ENCODE results near the gene RAD51B.
"Not testable (repeated sequence)": the region's sequence is repeated elsewhere in the genome, so short reads cannot be mapped to it uniquely, and the experiment has no call there.

The RAD51B gene

DNA sequence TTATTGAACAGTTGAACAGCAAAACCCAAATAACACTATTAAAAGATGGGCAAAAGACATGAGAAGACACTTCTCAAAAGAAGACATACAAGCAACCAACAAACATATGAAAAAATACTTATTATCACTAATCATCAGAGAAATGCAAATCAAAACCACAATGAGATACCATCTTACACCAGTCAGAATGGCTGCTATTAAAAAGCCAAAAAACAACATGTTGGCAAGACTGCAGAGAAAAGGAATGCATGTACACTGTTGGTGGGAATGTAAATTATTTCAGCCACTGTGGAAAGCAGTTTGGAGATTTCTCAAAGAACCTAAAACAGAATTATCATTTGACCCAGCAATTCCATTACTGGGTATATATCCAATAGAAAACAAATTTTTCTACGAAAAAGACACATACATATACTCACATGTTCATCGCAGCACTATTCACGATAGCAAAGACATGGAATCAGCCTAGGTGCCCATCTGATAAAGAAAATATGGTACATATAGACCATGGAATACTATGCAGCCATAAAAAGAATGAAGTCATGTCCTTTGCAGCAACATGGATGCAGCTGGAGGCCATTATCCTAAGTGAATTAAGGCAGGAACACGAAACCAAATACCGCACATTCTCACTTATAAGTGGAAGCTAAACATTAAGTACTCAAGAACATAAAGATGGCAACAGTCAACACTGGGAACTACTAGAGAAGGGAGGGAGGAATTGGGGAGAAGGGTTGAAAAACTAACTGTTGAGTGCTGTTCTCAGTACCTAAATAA is 367.1 kb downstream of the RAD51B start:
- not testable (repeated sequence) for DNase-seq

DNA sequence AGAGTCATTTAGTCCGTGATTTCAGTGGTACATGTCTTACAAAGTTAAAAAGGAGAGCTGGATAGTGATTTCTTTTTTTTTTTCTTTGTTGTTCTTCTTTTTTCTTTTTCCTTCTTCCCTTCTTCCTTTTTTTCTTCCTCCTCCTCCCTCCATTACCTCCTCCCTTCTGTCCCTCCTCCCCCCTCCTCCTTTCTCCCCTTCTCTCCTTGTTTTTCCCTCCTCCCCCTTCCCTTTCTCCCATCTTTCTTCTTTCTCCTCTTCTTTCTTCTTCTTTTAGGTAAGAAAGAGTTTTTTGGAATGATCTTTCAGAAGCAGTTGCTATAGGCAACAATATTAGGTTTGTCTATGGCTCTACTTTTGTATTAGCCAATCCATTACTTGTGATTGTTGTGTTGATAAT is 368.6 kb downstream of the RAD51B start:
- no peak for DNase-seq

DNA sequence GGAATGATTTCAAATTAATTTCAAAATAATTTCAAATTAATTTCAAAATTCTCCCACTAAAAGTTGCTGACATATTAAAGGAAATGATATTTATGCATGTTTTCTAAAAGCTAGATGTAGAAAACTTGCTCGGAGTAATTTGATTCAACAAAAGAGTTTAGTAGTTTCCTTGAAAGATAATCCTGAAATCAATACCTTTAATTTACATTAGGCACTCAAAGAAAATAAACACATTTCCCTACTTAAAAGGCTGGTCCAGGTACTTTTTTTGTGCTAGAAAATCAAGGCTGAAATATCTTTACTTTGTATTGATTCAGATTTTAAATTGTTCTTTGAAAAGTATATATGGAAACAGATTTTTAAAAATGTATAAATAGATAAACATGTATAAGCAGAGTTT is 370.5 kb downstream of the RAD51B start:
- no peak for DNase-seq

DNA sequence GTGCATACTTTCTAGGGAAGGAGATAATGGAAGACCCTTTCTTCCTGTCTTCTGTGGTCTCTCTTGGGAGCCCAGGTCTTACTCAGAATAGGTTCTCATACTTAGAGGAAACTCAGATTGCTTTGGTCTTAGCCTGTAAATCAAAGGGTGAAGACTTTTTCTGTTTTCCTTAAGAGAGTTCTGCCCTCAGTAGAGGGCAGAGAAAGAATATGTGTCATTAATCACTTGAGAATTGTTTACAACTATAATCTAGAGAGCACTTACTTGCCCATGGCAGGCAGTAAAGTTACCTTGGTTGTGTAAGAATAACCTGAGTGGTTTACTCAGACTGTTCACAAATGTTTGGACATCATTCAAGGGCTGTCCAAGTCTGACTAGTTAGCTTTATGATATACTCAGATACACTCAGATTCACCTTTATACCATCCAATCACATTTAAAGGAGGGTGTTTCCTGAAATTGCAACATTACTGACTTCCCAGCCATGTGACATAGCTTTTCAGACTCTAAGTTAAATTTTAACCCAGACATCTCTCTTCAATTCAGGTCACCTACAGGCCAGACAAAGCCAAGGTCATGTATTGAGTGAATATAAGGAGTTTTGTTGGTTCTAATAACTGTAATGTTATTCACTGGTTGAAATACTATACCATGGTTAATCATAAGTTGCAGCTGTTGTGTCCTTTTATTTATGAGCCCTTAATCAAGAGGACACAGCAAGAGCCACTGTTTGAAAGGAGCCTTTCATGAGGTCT is 372.2 kb downstream of the RAD51B start:
- DNase-seq, result no peak

DNA sequence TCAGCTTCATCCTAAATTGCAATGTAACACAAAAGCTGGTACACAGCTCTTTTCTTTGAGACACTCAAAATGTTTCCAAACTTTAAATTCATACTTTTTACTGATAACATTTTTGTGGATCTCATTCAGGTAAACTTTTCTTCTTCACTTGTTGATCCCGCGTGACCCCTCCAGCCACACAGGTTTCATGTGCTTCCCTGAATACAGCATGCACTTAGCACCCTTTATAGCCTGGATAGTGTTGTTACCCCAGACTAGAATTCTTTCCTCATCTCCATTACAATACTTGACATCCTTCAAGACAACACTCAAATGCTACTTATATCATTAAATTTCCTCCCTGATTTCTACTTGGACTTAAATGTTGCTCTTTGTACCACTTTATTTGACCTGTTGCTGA is 373.4 kb downstream of the RAD51B start:
- DNase-seq, result no peak

DNA sequence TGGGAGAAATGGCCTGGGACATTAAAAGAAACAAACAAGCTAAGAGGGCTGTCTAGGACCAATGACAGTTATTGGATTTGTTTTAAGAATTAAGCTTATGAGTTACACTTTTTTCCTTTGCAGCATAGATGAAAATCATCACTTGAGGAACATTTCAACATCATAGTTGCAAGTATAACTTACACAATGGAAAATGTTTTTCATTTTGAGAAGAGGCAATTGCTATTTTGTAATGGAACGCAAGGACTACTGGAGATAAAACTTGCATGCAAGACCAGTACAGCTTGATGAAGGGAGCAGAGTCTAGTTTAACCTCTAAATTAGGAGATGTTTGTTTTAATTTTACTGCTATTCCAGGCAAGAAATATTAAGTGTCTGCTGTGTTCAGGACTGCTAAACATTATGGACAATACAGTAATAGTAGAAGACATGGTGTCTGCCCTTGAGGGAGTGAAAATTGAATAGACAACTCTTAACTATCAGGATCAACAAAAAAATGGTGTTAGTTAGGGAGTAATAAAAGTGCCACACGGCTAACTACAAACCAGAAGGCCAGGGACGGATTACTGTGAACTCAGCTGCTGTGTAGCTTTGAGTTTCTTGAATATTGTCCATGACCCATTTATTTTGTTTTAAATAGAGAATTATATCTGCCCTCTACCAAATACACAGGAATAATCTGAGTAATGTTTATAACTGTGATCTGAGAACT is 374.5 kb downstream of the RAD51B start:
- no peak for DNase-seq

DNA sequence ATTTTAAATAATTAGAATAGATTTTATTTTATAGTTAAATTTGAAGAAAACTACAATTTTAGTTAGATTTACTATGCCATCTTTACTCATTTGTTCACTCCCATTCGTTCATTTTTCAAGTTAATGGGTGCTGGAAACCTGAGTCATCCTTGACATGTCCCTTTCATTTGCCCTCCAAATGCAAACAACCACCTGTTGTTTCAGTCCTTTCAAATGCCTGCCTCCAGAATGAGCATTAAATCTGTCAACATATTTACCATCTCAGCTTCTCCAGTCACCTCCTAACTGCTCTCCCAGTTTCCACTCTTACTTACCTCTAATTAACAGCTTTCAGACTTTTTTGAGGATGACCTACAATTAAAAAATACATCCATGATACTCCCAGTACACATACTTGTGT is 375.5 kb downstream of the RAD51B start:
- no peak for DNase-seq

DNA sequence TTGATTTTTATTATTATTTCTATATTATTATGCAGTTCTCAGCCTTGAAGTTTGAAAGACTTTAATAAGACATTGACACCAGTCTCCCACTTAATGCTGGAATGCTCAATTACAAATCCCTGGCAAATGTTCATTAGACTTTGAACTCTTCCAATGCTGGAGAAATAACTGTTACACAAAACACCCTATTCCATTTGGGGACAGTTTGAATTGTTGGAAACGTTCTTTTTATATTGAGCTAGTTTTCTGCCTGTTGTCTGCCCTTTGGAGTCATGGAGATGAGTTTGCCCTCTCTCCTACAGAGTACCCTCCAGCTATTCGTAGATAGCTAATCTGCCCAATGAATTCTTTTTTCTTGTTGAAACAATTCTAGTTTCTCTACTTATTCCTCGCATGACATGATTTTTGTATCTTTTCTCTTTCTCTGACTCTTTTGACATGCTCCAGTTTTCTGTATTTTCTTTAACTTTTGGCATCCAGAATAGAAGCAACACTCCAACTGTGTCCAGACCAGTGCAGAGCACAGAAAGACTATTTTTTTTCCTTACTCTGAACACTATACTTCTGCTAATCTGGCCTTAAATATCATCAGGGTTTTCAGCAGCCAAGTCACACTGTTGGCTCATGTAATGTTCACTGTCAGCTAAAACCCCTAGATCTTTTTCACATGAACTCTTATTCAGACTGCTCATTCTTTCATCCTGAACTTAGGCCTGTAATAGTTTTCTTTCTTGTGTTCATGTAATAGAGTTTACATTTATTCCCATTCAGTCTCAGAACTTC is 379.3 kb downstream of the RAD51B start:
- DNase-seq, result no peak

DNA sequence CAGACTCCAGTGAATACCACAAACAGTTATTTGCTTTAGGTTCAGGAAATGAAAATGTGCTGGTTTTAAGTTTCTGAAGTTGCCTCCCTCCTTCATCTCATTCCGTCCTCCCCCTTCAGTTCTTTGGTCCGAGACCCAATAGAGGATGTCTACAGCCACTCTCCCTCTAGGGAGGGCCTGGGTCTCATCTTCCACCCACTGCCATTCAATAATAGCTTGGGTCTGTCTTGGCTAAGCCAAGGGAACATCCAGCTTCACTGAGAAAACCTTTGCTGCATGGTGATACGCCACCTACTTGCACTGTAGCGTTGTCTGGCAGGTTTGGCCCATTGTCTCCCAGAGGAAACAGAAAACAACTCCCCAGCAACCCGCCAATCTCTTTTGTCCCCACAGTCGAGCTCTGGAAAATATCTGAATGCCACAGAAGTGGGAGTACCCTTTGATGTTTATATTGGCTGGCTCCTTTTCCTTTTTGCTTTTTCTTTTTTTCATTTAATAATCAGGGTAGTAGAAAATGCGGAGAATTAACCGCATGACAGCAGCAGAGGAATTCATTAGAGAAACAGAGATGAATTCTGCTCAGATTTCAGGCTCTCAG is 380.1 kb downstream of the RAD51B start:
- peak; percentile 55 for DNase-seq

DNA sequence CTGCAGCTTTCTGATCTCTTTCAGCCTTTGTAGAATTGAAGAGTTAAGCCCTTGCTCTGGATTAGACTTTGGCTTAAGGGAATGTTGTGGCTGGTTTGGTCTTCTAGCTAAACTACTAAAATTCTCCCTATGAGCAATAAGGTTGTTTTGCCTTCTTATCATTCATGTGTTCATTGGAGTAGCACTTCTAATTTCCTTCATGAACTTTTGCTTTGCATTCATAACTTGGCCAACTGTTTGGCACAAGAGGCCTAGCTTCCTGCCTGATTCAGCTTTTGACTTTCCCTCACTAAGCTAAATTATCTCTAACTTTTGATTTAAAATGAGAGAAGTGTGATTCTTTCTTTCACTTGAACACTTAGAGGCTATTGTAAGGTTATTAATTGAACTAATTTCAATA is 384.3 kb downstream of the RAD51B start:
- DNase-seq, result no peak

DNA sequence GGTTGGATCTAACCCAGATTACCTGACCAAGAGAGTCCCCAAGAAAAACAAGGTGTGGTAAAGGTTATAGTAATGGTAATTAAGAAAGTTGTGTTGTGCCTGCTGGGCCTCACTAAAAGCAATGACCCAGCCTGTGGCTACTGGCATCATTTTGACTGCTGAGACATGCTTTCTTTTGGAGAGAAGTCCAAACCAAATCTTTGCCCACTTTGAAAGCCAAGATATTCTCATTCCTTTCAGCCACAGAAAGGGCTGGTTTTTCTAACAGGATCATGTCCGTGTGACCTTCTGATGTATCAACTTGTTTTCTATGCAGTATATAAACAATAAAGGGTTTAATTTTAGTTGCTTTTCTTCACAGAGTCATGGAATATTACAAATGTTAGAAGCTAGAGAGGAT is 388.6 kb downstream of the RAD51B start:
- DNase-seq, result no peak

DNA sequence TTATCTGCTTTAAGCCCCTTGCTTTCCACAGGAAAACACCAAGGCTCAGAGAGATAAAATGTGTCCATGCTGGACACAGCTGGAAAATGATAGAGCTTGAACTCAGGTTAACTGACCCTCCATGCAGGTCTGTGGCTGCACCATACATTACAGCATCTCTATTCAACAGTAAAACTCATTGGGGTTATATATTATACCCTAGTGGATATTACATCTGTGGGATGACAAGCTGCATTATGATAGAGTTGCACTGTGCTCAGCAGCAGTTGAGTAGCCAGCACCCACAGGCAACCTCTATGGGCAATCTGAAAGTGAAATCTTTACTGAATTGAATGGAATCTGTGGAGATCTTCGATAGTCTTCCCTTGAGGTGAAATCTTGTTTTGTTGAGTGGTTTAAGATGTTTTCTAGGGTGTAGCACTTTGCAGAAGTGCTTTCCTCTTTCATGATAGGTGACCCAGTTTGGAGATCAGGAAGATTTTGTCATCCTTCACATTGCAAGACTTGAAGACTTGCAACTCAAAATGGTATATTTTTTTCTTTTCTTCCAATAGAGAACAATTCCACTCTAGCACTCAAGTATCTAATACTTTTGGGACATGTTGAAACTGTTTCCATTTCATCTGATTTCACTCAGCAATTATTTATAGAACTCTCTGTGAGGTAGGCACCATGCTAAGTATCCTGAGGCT is 389.2 kb downstream of the RAD51B start:
- DNase-seq, result no peak

DNA sequence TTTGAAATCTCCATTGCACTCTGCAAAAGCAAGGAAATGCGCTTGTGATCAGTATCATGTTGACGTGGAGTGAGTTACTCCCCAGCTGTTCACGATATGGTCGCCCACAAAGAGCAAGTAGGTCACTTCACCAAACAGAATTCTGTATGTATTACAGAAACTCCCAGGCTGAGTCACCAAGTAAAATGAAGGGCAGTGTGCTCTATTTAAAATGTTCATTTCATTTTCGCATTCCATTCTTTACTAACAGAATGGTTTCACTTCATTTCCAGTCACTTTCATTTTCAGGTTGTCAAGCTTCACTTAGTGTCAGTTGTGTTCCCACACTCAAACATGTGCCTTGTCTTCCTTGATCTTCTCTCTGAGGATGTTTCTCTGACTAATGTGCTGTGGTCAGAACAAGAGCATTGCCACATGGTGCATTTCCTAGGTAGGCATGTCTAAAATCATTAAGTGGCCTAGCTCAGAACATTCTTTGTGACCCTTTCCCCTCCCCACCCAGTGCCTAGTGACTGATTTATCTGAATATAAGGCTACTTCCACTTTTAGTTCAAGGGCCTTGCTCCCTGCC is 391.2 kb downstream of the RAD51B start:
- DNase-seq, result no peak

DNA sequence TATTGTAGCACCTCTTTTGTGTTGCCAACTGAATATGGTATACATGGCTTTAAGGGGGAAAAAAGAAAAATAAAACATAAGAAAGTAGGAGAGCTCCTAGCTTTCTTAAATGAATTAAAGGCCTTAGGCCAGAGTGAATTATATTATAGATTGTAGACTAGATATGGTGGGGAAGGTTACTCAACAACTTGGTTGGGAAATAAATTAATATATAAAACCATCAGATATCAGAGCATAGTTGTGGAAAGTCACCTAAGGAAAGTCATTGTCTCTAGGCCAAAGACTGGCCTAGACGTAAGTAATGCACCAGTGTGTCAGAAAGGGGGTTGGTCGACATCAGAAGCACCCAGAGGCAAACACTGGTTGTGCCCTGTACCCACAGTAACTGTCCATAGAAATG is 391.8 kb downstream of the RAD51B start:
- DNase-seq, result no peak

DNA sequence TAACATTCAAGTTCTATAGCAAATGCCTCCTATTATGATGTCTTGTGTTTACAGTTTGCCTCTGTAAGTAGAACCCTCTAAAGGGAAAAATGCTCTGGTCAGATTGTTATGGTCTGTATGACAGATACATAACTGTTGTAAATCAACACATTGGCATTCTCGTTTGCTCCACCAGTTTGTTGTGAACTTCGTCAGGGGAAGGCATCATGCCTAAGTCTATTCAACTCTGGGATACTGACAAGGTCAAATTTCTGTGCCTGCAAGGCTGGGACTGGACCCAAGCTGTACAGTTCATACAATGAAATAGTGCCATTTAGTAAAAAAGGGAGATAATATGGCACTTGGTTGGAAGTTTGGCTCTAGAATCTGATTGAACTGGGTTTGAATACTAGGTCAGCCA is 392.3 kb downstream of the RAD51B start:
- DNase-seq, result no peak

DNA sequence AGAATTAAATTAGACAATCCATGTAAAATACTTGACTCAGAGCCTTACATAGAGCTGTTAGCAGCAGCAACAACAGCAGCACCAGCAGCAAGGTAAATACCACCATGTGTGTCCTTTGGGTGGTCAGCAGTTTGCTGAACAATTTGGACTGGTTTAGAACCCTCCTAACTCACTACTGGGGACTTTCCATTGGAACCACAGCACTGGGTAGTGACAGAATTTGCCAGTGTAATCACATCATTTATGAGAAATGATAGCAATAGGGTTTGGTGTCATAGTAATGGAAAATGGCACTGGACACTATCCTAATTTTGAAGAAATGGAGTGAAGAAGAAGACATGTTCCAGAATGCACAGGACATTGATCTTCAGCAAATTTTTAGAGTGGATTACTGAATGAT is 392.8 kb downstream of the RAD51B start:
- no peak for DNase-seq

DNA sequence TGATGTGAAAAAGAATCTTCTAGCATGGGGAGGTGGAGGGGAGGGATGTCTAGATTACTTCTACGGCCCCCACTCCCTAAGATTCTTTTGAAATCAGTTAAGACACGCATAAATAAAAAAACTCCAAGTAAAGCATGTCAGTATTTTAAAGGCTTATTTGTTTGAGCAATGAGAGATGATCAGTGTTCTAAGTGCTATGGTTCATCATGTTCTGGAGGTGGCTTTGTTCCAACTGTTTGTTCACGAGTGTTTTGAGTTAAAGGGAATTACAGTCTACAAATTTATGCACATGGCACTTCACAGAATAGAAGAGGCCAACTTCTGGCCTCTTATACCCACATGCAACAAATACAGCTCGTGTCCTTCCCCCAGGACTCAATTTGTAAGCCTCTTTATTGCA is 394.9 kb downstream of the RAD51B start:
- no peak for DNase-seq

DNA sequence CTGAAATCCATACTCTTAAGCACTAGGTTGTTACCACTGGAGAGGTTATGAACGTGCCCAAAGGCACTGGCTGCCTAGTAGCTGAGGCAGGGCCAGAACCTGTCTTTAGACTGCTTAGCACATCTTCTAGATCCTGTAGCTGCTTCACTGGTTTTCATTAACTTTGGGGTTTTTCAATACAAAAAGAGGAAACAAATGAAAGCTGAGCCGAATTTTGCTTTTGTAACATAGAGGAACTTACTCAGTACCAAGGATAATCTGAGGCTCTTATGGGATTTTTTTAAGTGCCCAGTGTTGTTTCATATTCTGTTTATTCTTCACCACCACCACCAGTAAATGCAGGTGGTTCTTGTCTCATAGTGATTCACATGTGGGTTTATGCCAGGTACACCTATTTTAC is 396.1 kb downstream of the RAD51B start:
- DNase-seq, result no peak

DNA sequence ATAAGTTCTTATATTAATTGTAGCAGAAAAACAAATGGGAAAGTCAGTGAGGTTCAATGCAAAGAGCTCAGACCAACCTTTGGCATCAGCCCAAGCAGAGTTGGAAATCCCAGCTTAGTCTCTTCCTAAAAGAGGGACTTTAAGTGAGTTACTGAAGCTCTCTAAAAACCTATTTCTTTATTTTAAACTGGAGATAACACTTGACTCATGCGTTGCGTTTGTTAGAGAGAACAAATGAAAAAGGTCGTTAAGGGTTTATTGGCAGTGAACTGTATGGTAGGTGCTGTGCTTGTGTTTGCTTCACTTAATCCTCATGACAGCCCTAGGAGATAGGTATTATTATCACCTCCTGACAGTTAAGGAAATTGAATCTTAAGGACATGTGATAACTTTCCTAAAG is 396.5 kb downstream of the RAD51B start:
- no peak for DNase-seq

DNA sequence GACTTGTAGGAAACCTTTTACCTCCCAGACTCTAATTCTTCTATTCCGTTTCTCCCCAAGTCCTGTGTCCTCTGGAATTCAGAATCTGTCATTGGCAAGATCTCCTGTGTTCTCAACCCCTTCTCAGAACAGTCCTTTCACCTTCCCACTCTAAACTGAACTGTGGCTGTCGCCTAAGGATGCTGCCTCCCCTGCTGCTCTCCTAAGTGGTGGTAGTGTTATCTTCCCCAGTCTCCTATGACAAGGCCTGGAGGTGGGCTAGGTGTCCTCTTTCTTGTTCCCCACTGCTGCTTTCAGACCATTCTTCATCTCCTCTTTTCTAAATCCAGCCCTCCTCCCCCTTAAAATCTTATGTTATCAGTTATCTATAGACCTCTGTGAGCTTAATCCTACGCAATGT is 397.4 kb downstream of the RAD51B start:
- no peak for DNase-seq

DNA sequence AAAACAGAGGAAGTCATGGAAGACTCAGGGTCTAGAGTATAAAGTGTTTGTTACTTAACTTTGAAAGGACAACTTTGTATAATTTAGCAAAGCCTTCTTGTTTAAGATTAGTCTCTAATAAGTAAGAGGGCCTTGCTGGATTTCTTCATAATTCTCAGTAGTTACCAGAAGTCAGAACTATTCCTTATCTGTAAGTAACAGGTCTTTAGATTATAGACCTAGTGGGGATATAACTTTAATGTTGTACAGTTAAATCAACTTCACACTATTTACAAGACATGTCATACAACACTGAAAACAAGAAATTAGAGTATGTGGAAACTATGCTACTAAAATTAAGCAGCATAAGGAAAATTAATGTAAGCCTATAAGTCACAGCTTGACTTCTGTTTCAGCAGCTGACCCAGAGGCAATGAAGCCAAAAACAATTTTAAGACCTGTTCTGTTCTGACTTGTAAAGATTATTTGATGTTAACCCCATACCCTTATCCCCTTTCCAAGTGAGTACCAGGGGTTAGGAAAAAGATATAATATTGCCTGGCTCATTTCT is 398.3 kb downstream of the RAD51B start:
- DNase-seq, result no peak

Data from femur (tissue), 1 donor.